Ishikawa (cell line): Measurements from ENCODE around the gene SLIT3.

Experiments
- CEBPB ChIP-seq: IDR thresholded peaks from 2 replicates; pipeline ENCODE4 v1.6.1; 2012
- CREB1 ChIP-seq: IDR thresholded peaks from 2 replicates; pipeline ENCODE4 v1.6.1; 2012; ENCODE audit warnings: low read depth
- NFIC ChIP-seq: IDR thresholded peaks from 2 replicates; pipeline ENCODE4 v1.6.1; 2012
- TF ChIP-seq, protein P1 (sequence below): IDR thresholded peaks from 2 replicates; pipeline ENCODE4 v1.6.1; 2012

DNA sequence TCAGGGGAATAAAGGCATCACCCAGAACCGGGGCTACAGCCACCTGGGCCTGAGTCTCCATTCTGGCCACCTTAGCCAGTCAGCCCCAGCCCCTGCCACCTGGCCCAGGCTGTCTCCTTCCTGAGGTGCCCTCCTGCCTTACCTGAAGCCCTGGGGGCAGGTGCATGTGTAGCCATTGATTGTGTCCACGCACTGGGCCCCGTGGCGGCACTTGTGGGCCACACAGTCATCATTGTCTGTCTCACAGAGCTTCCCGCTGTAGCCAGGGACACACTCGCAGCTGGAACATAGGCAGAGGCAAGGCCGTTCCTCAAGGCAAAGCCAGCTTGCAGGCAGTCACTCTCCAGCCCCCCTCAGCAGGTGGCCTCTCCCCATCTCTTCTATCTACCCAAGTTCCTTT is 614.1 kb downstream of the SLIT3 start:
- TF ChIP-seq, protein P1, sequence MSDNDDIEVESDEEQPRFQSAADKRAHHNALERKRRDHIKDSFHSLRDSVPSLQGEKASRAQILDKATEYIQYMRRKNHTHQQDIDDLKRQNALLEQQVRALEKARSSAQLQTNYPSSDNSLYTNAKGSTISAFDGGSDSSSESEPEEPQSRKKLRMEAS: no peak
- TF ChIP-seq CEBPB (no peak), CREB1 (no peak), NFIC (no peak)
